ENCODE data around the gene FAM81A.

GRCh38 chr15:59419170-59419569 is 18.8 kb upstream of the FAM81A start:
- TF ChIP-seq, protein P1, sequence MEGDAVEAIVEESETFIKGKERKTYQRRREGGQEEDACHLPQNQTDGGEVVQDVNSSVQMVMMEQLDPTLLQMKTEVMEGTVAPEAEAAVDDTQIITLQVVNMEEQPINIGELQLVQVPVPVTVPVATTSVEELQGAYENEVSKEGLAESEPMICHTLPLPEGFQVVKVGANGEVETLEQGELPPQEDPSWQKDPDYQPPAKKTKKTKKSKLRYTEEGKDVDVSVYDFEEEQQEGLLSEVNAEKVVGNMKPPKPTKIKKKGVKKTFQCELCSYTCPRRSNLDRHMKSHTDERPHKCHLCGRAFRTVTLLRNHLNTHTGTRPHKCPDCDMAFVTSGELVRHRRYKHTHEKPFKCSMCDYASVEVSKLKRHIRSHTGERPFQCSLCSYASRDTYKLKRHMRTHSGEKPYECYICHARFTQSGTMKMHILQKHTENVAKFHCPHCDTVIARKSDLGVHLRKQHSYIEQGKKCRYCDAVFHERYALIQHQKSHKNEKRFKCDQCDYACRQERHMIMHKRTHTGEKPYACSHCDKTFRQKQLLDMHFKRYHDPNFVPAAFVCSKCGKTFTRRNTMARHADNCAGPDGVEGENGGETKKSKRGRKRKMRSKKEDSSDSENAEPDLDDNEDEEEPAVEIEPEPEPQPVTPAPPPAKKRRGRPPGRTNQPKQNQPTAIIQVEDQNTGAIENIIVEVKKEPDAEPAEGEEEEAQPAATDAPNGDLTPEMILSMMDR (IDR thresholded peaks at IDR 0.05), result no peak
- TF ChIP-seq POLR2A (IDR thresholded peaks at IDR 0.05), result no peak

Data from heart left ventricle (tissue), 13 donors.